SHP77 (cell line): ENCODE measurements around the gene TYW1B.
"Not testable (repeated sequence)": the region's sequence is repeated elsewhere in the genome, so short reads cannot be mapped to it uniquely, and the experiment has no call there.

Experiments
- DNase-seq, 2 experiments: peaks; one replicate each; lab custom pipeline; 2025; lab: John Stamatoyannopoulos, UW

The TYW1B gene

GRCh38 chr7:72827839-72828591 lies at the start of gene TYW1B:
Gene TYW1B, minus strand, starts transcription at chr7:72828200. Its CDS starts 125 bp downstream, at chr7:72828075.
- DNase-seq: peak; percentile 94

GRCh38 chr7:72867591-72867990 lies 39.6 kb upstream of the TYW1B start:
- DNase-seq: not testable (repeated sequence)

- DNase-seq: not testable (repeated sequence)
Measured at GRCh38 chr7:72858846-72859400, 30.9 kb upstream of the TYW1B start.

DNA sequence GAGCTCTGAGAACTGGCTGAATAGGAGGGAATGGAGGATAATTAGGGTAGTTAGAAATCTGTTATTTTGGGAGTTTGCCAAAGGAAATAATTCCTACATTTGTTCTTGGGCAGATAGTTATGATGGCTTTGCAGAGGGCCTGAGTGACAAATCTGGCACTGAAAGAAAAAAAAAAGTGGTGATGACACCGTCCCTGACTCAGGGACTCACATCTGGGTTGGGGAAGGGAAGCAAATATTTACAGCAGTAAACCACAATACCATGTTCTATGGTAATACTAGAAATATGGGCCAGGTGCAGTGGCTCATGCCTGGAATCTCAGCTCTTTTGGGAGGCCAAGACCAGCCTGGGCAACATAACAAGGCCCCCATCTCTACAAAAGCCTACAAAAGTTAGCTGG lies 29.9 kb upstream of the TYW1B start:
- DNase-seq: not testable (repeated sequence)

DNA sequence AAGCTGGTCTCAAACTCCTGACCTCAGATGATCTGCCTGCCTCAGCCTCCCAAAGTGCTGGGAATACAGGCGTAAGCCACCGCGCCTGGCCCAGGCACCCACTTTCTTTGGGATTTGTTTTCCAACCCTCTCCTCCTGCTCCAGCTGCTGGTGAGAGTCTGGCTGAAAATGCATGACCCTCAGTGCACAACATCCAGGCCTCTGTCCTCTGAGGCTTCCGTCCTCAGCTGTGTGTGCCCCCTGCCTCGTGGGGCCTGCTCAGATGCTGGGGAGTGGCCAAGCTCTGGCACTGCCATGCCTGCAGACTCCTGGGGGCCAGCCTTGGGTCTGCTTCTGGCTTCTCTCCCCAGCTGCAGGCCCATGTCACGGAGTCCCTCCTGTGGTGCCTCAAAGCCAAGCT lies 27.3 kb upstream of the TYW1B start:
- DNase-seq: not testable (repeated sequence)

DNA sequence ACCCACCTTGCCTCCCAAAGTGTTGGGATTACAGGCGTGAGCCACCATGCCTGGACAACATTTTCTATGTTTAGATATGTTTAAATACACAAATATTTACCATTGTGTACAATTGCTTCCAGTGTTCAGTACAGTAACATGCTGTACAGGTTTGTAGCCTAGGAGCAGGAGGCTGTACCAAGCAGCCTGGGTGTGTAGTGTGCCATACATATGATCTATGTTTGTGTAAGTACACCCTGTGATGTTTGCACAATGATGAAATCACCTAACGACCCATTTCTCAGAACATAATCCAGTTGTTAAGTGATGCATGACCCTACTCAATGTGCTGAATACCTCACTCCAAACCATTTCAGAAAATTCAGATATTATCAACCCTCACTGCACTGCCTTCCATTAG lies 24.9 kb upstream of the TYW1B start:
- DNase-seq: not testable (repeated sequence)

- not testable (repeated sequence) for DNase-seq
Measured at GRCh38 chr7:72850746-72851145, 22.7 kb upstream of the TYW1B start.

DNA sequence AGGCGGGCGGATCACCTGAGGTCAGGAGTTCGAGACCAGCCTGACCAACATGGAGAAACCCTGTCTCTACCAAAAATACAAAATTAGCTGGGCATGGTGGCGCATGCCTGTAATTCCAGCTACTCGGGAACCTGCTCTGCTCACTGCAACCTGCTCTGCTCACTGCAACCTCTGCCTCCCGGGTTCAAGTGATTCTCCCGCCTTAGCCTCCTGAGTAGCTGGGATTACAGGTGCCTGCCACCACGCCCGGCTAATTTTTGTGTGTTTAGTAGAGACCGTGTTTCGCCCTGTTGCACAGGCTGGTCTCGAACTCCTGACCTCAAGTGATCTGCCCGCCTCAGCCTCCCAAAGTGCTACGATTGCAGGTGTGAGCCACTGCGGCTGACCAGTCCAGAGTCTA lies 16.1 kb upstream of the TYW1B start:
- DNase-seq: not testable (repeated sequence)

DNA sequence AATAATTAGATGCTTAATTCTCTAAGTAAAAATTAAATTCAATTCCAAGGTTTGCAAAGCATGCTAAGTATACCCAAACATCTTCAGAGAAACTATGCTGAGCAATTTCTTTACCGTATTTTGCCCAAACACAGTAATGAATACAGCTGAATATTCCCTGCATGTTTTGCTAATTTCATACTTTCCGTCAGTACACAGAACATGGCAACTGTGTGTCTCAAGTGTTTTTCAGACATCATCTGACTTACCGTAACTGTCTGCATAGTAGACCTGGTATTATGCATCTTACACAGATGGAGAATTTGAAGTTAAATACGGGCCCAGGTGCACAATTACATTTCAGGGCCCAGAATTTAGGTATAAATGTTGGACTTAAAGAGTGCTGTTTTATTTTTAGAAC lies 15.2 kb upstream of the TYW1B start:
- DNase-seq: not testable (repeated sequence)

- DNase-seq: not testable (repeated sequence)
Measured at GRCh38 chr7:72840966-72841511, 13.0 kb upstream of the TYW1B start.

DNA sequence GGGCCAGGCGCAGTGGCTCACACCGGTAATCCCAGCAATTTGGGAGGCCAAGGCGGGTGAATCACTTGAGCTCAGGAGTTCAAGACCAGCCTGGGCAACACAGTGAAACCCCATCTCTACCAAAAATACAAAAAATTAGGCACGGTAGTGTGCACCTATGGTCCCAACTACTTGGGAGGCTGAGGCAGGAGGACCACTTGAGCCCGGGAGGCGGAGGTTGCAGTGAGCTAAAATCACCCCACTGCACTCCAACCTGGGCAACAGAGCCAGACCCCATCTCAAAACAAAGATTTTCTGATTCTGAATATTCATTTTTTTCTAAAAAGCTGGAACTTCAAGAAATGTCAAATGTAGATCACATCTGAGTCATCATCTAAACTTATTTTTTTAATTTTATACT lies 10.3 kb upstream of the TYW1B start:
- not testable (repeated sequence) for DNase-seq

GRCh38 chr7:72837291-72837690 lies 9.3 kb upstream of the TYW1B start:
- not testable (repeated sequence) for DNase-seq

DNA sequence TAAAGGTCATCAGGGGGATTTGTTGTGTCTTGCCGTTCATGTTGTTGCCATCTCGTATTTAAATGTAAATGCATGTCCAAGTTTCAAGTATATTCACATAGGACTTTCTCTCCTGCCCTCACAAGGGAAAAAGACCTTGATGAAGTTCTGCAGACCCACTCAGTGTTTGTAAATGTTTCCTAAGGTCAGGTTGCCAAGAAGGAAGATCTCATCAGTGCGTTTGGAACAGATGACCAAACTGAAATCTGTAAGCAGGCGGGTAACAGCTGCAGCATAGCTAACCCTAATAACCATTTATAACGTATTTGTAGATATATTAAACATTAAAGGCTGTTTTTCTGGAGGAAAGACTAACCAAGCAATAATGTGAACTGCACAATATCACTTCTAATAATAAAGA lies 2.6 kb upstream of the TYW1B start:
- DNase-seq: not testable (repeated sequence)

DNA sequence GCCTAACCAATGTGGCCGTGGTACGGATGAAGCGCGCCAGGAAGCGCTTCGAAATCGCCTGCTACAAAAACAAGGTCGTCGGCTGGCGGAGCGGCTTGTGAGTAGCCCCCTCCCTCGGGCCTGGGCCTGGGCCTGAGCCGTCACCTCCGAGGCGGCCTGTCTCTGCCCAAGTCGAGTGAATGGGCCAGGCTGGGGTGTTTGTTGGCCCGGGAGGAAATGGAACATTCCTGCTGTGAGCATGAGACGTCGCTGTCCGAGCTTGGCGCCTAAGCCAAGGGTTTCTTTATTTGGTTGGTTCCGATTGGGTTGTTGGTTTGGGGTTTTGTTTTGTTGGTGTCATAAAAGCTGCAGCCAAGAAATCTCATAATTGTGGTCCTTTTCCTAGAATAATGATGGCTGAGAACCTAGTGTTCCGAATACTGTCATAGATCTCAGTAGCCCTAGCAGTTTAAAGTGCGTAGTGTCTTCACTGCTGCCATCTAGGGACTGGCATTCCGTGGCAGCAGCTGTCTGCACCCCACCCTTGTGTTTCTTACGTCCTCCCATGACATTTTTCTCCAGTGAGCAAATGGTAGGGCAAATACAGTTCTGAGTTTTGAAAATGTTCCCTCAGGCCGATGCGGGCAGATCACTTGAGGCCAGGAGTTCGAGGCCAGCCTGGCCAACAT lies 1.8 kb upstream of the TYW1B start:
- not testable (repeated sequence) for DNase-seq

DNA sequence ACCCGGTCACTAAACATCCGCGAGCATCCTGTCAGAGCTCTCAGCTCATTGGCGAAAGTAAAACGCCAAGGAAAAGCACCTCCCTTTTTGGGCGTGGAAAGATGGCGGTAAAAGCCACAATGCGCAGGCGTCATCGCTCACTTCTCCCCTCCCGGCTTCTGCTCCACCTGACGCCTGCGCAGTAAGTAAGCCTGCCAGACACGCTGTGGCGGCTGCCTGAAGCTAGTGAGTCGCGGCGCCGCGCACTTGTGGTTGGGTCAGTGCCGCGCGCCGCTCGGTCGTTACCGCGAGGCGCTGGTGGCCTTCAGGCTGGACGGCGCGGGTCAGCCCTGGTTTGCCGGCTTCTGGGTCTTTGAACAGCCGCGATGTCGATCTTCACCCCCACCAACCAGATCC lies 1.3 kb upstream of the TYW1B start:
- peak; percentile 88 to 91 for DNase-seq

DNA sequence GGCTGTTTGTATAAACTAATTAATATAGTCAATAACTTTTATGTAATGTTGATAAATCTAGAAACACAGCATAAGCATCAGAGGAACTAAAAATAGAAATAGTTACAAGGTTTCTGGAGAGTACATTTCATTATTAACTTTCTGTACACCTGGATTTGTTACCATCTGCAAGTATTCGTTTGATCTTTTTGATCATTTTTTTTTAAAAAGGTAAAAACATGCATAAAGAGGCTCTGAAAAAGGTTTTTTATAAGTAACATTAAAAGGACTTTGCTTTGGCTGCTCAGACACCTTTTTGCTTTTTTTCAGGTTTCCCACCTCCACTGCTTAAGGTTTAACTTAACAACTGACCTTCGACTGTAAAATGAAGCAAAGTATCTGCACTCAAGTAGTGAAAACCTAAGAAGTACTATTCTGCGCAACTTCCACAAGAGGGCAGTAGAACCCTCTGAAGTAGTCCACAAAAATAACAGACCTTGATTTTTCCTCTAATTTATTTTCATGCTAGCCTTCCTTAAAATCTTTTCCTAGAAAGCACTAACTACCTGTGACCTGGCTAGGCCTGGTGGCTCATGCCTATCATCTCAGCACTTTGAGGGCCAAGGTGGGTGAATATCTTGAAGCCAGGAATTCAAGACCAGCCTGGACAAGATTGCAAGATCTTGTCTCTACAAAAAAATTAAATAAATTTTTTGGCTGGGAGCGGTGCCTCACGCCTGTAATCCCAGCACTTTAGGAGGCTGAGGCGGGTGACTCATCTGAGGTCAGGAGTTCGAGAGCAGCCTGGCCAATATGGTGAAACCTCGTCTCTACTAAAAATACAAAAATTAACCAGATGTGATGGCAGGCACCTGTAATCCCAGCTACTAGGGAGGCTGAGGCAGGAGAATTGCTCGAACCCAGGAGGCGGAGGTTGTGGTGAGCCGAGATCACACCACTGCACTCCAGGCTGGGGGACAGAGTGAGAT lies 4.0 kb downstream of the TYW1B start:
- peak in 1 of 2 experiments; percentile 4 for DNase-seq

- not testable (repeated sequence) for DNase-seq
Measured at GRCh38 chr7:72822497-72822896, 5.5 kb downstream of the TYW1B start.

DNA sequence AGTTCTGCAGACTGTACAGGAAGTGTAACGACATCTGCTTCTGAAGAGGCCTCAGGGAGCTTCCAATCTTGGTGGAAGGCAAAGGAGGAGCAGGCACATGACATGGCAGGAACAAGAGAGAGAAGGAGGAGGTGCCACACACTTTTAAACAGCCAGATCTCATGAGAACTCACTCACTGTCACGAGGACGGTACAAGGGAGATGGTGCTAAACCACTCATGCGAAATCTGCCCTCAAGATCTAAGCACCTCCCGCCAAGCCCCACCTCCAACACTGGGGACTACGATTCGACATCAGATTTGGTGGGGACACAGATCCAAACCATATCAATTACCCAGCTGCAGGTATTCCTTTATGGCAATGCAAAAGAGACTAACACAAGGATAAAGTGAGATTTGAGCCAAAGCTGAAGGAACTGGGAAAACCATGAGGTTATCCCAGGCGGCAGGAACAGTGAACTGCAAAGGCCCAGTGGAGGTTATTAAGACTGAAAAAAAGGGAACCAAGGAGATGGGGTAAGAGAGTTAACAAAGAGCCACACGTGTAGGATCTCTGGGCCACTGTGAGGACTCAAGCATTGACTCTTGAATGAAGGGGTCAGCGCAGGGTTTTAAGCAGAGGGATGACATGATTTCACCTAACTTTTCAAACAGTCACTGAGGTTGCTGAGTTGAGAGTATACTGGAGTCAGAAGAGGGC lies 9.2 kb downstream of the TYW1B start:
- not testable (repeated sequence) for DNase-seq

DNA sequence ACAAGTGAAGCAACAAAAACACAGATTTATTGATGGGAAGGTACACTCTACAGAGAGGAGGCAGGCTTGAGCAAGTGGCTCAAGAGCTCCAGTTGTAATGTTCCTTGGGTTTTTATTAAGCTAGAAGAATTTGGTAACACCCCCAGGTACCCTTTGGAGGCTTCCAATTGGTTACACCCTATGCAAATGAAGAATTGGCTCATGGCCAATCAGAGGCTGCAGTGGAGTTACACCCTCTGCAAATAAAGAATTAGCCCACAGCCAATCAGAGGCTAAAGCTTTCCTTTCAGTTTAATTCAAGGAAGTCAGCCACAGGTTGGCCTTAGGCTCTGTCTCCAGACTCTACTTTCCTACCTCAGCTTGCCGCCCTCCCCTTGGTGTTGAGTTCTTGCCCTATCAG lies 10.3 kb downstream of the TYW1B start:
- not testable (repeated sequence) for DNase-seq

GRCh38 chr7:72816370-72817157 lies 11.4 kb downstream of the TYW1B start:
- not testable (repeated sequence) for DNase-seq
